Keratinocyte (primary cell): Measurements from ENCODE around the gene NRG2. TPM values are rescaled to one million over a fixed set of nuclear protein-coding genes. Genes with fewer than 3 reads are reported as not detected.

Experiments used
- DNase-seq: peaks from one replicate; pipeline ENCODE4 v3.0.0-alpha.2; 2011; ENCODE audit warnings: low read depth, missing footprints, low spot score
- FAIRE-seq: peaks from 2 replicates; lab custom pipeline; 2011; peaks lifted over from hg19 to GRCh38; lab: Jason Lieb, UNC
- H2AFZ ChIP-seq: 2 replicates; pipeline ENCODE4 v1.6.0; 2012; ENCODE audit warnings: low read length, control low read depth, inconsistent platforms; ENCODE audit not compliant: control insufficient read depth
- H3K27ac ChIP-seq: 2 replicates; pipeline ENCODE4 v1.5.1; 2011; ENCODE audit warnings: low read length; ENCODE audit not compliant: control insufficient read depth, insufficient read depth
- H3K27me3 ChIP-seq: 3 replicates; pipeline ENCODE4 v1.6.0; 2011; ENCODE audit warnings: low read length; ENCODE audit not compliant: control insufficient read depth, insufficient read depth; ENCODE audit errors: extremely low read depth
- H3K36me3 ChIP-seq, 2 experiments: 2 replicates in 1 of 2; 3 replicates in 1 of 2; pipeline ENCODE4 v1.5.1; 2011; ENCODE audit warnings: low read length in 2 of 2, mild to moderate bottlenecking in 1 of 2; ENCODE audit not compliant: control insufficient read depth in 2 of 2, insufficient read depth in 2 of 2; ENCODE audit errors: extremely low read depth in 1 of 2
- H3K4me1 ChIP-seq: 3 replicates; pipeline ENCODE4 v1.5.1; 2011; ENCODE audit warnings: low read length; ENCODE audit not compliant: control insufficient read depth, insufficient read depth; ENCODE audit errors: extremely low read depth
- H3K4me2 ChIP-seq: 3 replicates; pipeline ENCODE4 v1.6.0; 2011; ENCODE audit warnings: low read depth, low read length; ENCODE audit not compliant: control insufficient read depth, insufficient read depth; ENCODE audit errors: extremely low read depth
- H3K4me3 ChIP-seq, 3 experiments: fragments of 200-600 bp in 1 of 3; sonication (generic) in 1 of 3; 2 replicates in 2 of 3; 3 replicates in 1 of 3; pipeline ENCODE4 v1.5.1; 2011 to 2016; ENCODE audit warnings: low read length in 3 of 3, mild to moderate bottlenecking in 3 of 3, control low read depth in 2 of 3, inconsistent platforms in 1 of 3, low read depth in 1 of 3, mixed read lengths in 1 of 3, mixed run types in 1 of 3, moderate library complexity in 1 of 3; ENCODE audit not compliant: control insufficient read depth in 2 of 3, insufficient read depth in 2 of 3; ENCODE audit errors: extremely low read depth in 1 of 3
- H3K79me2 ChIP-seq: 2 replicates; pipeline ENCODE4 v1.6.0; 2012; ENCODE audit warnings: low read length; ENCODE audit not compliant: control insufficient read depth, insufficient read depth
- H3K9ac ChIP-seq: 3 replicates; pipeline ENCODE4 v1.6.0; 2011; ENCODE audit warnings: low read length; ENCODE audit not compliant: control insufficient read depth, insufficient read depth; ENCODE audit errors: extremely low read depth
- H3K9me1 ChIP-seq: 3 replicates; pipeline ENCODE4 v1.6.0; 2011; ENCODE audit warnings: low read length; ENCODE audit not compliant: control insufficient read depth, insufficient read depth; ENCODE audit errors: extremely low read depth
- H3K9me3 ChIP-seq: 2 replicates; pipeline ENCODE4 v1.5.1; 2012; ENCODE audit warnings: low read depth, low read length; ENCODE audit not compliant: control insufficient read depth
- H4K20me1 ChIP-seq: 3 replicates; pipeline ENCODE4 v1.6.0; 2011; ENCODE audit warnings: low read length; ENCODE audit not compliant: control insufficient read depth, insufficient read depth; ENCODE audit errors: extremely low read depth
- CTCF ChIP-seq, 3 experiments: IDR thresholded peaks in 1 of 3; conservative IDR thresholded peaks in 1 of 3; optimal IDR thresholded peaks in 1 of 3; 2 replicates in 2 of 3; 3 replicates in 1 of 3; pipeline versions ENCODE3 to v1.5.1; 2011; ENCODE audit warnings: low read length in 3 of 3, mild to moderate bottlenecking in 3 of 3, moderate library complexity in 2 of 3, control low read depth in 1 of 3, inconsistent platforms in 1 of 3; ENCODE audit not compliant: insufficient read depth in 2 of 3; ENCODE audit errors: extremely low read depth in 1 of 3
- EZH2 ChIP-seq: IDR thresholded peaks from one replicate; pipeline ENCODE4 v1.6.1; 2012; ENCODE audit warnings: inconsistent platforms, mild to moderate bottlenecking, low read length, moderate library complexity
- dilution Hi-C: fragments of 300-500 bp; cut with MboI; formaldehyde crosslinking; loops from one replicate; pipeline ENCODE4 v1.7.0; 2020; ENCODE audit warnings: low sequenced_read_pairs; ENCODE audit not compliant: extremely low pct_ligation_motif_present
- polyA plus RNA-seq, 5 experiments: library from polyadenylated mRNA; depleted of rRNA in 3 of 5; stranded (reverse) in 3 of 5; stranded (forward) in 1 of 5; unstranded in 1 of 5; fragments of >200 nt; gene quantifications; 1 replicate in 1 of 5; 2 replicates in 3 of 5; 3 replicates in 1 of 5; pipeline versions ENCODE4 v1.2.1 to v1.2.3, GENCODE V29; 2011 to 2012; ENCODE audit warnings: missing spikeins in 2 of 5, low read depth in 1 of 5, low replicate concordance in 1 of 5

The NRG2 gene
- polyA plus RNA-seq, 1 donor (not counting 4 experiments of a cell fraction or from before 2014, with no cell fraction given) = 0.13 TPM

- H3K4me3 ChIP-seq = no peak overlapping the region
- no peaks in the 10 kb centered on the region for H3K79me2 ChIP-seq
- TF ChIP-seq EZH2 (no peak), CTCF (optimal IDR thresholded peaks at IDR 0.05 in 1 of 3, IDR thresholded peaks at IDR 0.05 in 1 of 3, conservative IDR thresholded peaks at IDR 0.05 in 1 of 3; ENCODE audit: extremely low read depth in 1 of 3, insufficient read depth in 2 of 3, low read length in 3 of 3) (no peak)
- no peak overlapping the region for H3K4me2 ChIP-seq
- H2AFZ ChIP-seq = no peak overlapping the region
- H3K27ac ChIP-seq = no peak overlapping the region
- DNase-seq (no peak), FAIRE-seq (no peak)
- no peaks in the 10 kb centered on the region for H3K4me1 ChIP-seq
- dilution Hi-C loops = loop anchor here (25.0 kb wide), 1 partner anchor 134 kb away; no protein-coding TSS in a partner anchor
- H3K9ac ChIP-seq = no peak overlapping the region
- H3K9me3 ChIP-seq = no peaks in the 10 kb centered on the region
- no peaks in the 10 kb centered on the region for H3K36me3 ChIP-seq
- no peaks in the 10 kb centered on the region for H3K9me1 ChIP-seq
- no peaks in the 10 kb centered on the region for H3K27me3 ChIP-seq
- H4K20me1 ChIP-seq = no peaks in the 10 kb centered on the region
Measured at GRCh38 chr5:139971202-139971725, 71.8 kb downstream of the NRG2 start.

GRCh38 chr5:139969318-139969717, 73.8 kb downstream of the NRG2 start:
- no peaks in the 10 kb centered on the region for H3K79me2 ChIP-seq
- FAIRE-seq = no peak
- no peaks in the 10 kb centered on the region for H3K9me3 ChIP-seq
- H3K9ac ChIP-seq = no peak overlapping the region
- no peak overlapping the region for H3K4me3 ChIP-seq
- no peaks in the 10 kb centered on the region for H3K4me1 ChIP-seq
- no peak for TF ChIP-seq EZH2
- TF ChIP-seq CTCF (optimal IDR thresholded peaks at IDR 0.05 in 1 of 3, IDR thresholded peaks at IDR 0.05 in 1 of 3, conservative IDR thresholded peaks at IDR 0.05 in 1 of 3; ENCODE audit: extremely low read depth in 1 of 3, insufficient read depth in 2 of 3, low read length in 3 of 3) = no peak
- dilution Hi-C loops = loop anchor here (25.0 kb wide), 1 partner anchor 132 kb away; no protein-coding TSS in a partner anchor
- H4K20me1 ChIP-seq = no peaks in the 10 kb centered on the region
- H3K9me1 ChIP-seq = no peaks in the 10 kb centered on the region
- H3K36me3 ChIP-seq = no peaks in the 10 kb centered on the region
- H3K27ac ChIP-seq = no peak overlapping the region
- no peak for DNase-seq
- H2AFZ ChIP-seq = no peak overlapping the region
- no peak overlapping the region for H3K4me2 ChIP-seq
- peaks cover 4% of the 10 kb centered on the region for H3K27me3 ChIP-seq
